Stimulated activated memory B cell treated with anti-CD40 and anti-IgM and Interleukin-4, amounts not matched to agents 10 μg/mL and 1 μg/mL and 100 μg/mL, for 72 hours (primary cell): ENCODE results near the gene OLR1.
"Not testable (repeated sequence)": the region's sequence is repeated elsewhere in the genome, so short reads cannot be mapped to it uniquely, and the experiment has no call there.

Experiments used
- ATAC-seq: fragments of 150-1000 bp; cut with Tn5 transposase; 2 replicates; pipeline ENCODE4 v1.10.0; 2021
- H3K27ac Mint-ChIP-seq: one replicate; pipeline ENCODE4 v1.8.0; 2022; ENCODE audit warnings: mild to moderate bottlenecking, mixed read lengths
- H3K27me3 Mint-ChIP-seq: one replicate; pipeline ENCODE4 v1.8.0; 2022; ENCODE audit warnings: mixed read lengths
- H3K36me3 Mint-ChIP-seq: one replicate; pipeline ENCODE4 v1.8.0; 2022; ENCODE audit warnings: mixed read lengths
- H3K4me1 Mint-ChIP-seq: one replicate; pipeline ENCODE4 v1.8.0; 2022; ENCODE audit warnings: mixed read lengths
- H3K4me3 Mint-ChIP-seq: one replicate; pipeline ENCODE4 v1.8.0; 2022; ENCODE audit warnings: mild to moderate bottlenecking, moderate library complexity, mixed read lengths
- H3K9me3 Mint-ChIP-seq: one replicate; pipeline ENCODE4 v1.8.0; 2022; ENCODE audit warnings: mixed read lengths

Gene OLR1

DNA sequence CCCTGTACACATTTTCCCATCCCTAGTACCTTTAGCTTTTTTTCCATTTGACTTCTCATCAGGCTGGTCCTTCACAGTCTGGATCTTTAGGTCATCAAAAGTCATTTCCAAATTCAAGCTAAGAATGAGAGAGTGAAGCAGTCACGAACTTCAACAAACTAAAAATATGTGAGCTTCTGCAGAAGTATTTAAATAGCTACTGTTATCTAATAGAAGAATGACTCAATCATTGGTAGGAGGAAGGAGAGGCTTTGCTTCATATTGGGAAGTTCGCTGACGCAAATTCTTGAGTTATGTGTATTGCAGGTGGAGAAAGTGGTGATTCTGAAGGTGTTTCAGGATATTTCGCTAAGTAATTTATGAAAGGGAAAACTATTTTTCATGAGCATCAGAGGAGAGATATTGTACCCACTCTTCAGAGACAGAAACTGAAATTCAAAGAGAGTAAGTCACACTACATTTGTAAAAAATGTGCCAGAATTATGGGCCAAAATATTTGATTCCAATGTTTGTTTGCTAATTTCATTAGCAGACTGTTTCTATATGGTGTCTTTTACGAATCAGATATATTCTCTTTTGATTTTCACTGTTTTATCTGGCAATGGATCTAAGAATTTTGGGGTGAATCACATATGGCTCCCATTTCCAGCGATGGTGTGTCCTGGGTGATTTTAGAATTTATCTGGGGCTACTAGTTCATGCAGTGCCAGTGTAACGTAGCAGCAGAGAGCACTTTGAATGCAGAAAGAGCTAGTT is at the start of gene OLR1:
Gene OLR1, minus strand, starts transcription at position 160 of the 756 bp plus-strand sequence. Its CDS starts 55 bp downstream, at position 105.
- no peak within 1 kb of the TSS for H3K4me3 Mint-ChIP-seq
- no peaks in the 10 kb centered on the region for H3K36me3 Mint-ChIP-seq
- H3K27ac Mint-ChIP-seq: no peak within 1 kb of the TSS
- ATAC-seq: no peak
- H3K27me3 Mint-ChIP-seq: peaks cover 45% of the 10 kb centered on the region
- H3K9me3 Mint-ChIP-seq: no peaks in the 10 kb centered on the region
- H3K4me1 Mint-ChIP-seq: no peaks in the 10 kb centered on the region

DNA sequence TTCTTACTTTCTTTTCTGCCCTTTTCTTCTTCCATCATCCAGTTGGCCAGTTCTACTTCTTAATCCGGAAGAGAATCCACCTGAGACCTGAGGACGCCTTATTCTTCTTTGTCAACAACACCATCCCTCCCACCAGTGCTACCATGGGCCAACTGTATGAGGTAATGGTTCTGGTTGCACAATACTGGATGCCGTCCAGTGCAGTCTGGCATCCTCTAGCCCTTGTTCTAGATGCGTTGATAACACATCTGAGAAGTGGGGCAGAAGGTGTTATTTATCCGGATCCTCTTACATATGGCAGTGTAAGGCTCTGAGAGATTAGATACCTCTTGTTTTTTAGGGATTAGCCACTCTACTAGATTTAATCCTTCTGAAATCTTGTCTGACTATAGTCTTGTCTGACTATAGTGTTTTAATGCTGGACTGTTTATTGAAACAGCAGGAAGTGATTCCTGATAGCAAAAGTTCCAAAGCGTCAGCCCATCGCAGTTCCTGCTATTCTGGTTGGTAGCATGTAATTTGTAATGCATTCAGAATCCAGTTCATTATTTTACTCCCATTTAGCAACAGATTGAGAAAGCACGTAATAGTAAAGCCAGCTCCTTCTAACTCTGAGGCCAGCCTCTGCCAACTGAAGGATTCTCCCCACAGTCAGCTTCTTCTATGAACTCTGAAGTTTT is 48.6 kb upstream of the OLR1 start:
- H3K4me3 Mint-ChIP-seq: no peak overlapping the region
- H3K4me1 Mint-ChIP-seq: no peaks in the 10 kb centered on the region
- H3K9me3 Mint-ChIP-seq: no peaks in the 10 kb centered on the region
- H3K27me3 Mint-ChIP-seq: peaks cover 8% of the 10 kb centered on the region
- H3K27ac Mint-ChIP-seq: no peak overlapping the region
- no peaks in the 10 kb centered on the region for H3K36me3 Mint-ChIP-seq
- no peak for ATAC-seq

DNA sequence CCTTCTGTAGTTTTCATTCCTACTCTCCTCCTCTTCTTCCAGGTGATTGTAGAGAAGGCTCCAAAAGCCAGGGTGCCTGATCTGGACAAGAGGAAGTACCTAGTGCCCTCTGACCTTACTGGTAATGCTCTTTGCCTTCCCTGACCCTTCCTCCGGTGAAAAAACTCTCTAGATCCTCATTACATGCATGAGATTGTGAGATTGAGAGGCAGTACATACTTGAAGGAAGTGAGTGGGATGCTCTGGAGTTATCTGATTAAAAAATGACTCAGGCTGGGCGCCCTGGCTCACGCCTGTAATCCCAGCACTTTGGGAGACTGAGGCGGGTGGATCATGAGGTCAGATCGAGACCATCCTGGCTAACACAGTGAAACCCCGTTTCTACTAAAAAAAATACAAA is 46.1 kb upstream of the OLR1 start:
- peaks cover 19% of the 10 kb centered on the region for H3K27me3 Mint-ChIP-seq
- no peak overlapping the region for H3K27ac Mint-ChIP-seq
- ATAC-seq: no peak
- H3K36me3 Mint-ChIP-seq: no peaks in the 10 kb centered on the region
- peaks cover 10% of the 10 kb centered on the region for H3K4me1 Mint-ChIP-seq
- no peaks in the 10 kb centered on the region for H3K9me3 Mint-ChIP-seq
- H3K4me3 Mint-ChIP-seq: no peak overlapping the region

DNA sequence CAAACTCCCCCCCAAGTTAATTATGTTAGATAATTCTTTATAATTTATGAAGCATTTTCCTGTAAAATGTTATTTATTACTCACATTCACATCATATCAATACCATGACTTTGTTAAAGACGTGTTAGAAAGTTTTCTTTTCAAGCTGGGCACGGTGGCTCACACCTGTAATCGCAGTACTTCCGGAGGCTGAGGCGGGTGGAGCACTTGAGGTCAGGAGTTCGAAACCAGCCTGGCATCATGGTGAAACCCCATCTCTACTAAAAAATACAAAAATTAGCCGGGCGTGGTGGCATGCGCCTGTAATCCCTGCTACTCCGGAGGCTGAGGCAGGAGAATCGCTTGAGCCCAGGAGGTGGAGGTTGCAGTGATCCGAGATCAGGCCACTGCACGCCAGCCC is 44.0 kb upstream of the OLR1 start:
- Mint-ChIP-seq H3K4me1 (peaks cover 23% of the 10 kb centered on the region), H3K27me3 (peaks cover 29% of the 10 kb centered on the region)
- H3K4me3 Mint-ChIP-seq, H3K36me3 Mint-ChIP-seq, H3K9me3 Mint-ChIP-seq, ATAC-seq, H3K27ac Mint-ChIP-seq: not testable (repeated sequence)

DNA sequence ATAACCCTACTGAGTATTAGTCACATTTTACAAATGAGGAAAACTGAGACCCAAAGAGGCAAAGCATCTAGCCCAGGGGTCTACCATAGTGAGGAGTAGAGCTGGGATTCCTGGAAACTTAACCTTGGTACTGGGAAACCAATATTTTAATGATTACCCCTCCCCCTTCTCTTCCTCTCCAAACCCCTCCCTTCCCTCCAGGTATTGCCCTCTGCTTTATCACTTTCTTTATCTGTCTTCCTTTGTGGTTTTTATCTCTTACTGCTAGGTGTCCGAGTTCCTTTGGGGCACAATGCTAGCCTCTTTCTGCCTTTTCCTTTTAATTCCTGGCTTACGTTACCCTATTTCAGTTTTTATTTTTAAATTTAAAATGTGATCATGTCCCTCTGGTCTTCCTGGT is 43.5 kb upstream of the OLR1 start:
- Mint-ChIP-seq H3K36me3 (no peaks in the 10 kb centered on the region), H3K27me3 (peaks cover 29% of the 10 kb centered on the region), H3K27ac (no peak overlapping the region), H3K4me3 (no peak overlapping the region), H3K9me3 (no peaks in the 10 kb centered on the region), H3K4me1 (peaks cover 23% of the 10 kb centered on the region)
- ATAC-seq: no peak

DNA sequence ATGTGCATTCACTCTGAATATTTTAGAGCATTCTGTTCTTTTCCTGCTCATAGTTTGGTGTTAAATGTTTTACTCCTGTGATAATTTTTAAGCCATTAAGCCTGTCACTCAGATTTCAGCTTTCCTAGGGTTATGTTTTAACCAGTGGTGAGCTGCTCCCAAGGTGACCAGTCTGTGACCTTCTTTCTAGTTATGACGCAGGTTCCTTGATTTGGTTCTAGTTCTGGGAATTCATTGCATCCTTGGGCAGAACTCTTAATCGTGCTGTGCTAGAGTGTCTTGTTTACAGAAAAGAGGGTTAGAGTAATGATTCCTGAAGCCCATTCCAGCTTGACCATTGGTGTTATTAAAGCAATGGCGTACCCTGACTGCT is 42.9 kb upstream of the OLR1 start:
- no peaks in the 10 kb centered on the region for H3K36me3 Mint-ChIP-seq
- peaks cover 29% of the 10 kb centered on the region for H3K27me3 Mint-ChIP-seq
- no peaks in the 10 kb centered on the region for H3K9me3 Mint-ChIP-seq
- H3K4me3 Mint-ChIP-seq: no peak overlapping the region
- ATAC-seq: no peak
- H3K4me1 Mint-ChIP-seq: peaks cover 23% of the 10 kb centered on the region
- no peak overlapping the region for H3K27ac Mint-ChIP-seq

DNA sequence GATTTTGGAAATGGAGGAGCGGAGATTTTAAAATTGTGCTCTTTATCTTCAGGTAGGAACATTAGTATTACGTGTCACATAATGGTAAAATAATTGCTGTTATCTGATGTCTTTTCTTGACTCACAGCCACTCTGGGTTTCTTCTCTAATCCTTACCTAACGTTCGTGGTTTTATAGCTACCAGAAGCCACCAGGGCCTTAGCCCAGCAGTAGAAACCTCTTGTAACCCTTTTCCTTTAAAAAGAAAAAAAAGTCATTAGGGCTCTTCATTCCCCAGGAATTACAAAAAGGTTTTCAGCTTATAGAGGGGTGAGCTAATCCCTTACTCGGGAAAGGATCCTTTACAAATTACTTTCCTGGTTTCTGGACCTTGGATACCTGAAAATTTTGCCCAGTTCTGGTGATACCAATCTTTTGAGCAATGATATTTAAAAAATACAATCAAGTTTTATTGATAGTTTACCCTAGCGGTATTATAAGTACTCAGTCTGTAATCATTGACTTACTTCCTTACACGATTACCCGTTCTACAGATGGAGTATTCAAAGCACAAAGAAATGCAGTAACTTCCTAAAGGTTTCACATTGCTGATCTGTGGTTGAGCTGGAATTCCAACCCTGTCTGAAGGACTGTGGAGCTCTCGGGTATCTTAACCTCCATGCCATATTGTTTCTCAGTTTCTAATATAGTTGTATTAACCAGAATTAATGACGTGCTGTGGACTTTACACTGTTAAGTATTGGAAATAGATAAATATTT is 42.4 kb upstream of the OLR1 start:
- ATAC-seq: no peak
- Mint-ChIP-seq H3K27ac (no peak overlapping the region), H3K36me3 (no peaks in the 10 kb centered on the region), H3K9me3 (no peaks in the 10 kb centered on the region), H3K27me3 (peaks cover 29% of the 10 kb centered on the region), H3K4me3 (peak overlapping the region; percentile 92), H3K4me1 (peaks cover 23% of the 10 kb centered on the region)

DNA sequence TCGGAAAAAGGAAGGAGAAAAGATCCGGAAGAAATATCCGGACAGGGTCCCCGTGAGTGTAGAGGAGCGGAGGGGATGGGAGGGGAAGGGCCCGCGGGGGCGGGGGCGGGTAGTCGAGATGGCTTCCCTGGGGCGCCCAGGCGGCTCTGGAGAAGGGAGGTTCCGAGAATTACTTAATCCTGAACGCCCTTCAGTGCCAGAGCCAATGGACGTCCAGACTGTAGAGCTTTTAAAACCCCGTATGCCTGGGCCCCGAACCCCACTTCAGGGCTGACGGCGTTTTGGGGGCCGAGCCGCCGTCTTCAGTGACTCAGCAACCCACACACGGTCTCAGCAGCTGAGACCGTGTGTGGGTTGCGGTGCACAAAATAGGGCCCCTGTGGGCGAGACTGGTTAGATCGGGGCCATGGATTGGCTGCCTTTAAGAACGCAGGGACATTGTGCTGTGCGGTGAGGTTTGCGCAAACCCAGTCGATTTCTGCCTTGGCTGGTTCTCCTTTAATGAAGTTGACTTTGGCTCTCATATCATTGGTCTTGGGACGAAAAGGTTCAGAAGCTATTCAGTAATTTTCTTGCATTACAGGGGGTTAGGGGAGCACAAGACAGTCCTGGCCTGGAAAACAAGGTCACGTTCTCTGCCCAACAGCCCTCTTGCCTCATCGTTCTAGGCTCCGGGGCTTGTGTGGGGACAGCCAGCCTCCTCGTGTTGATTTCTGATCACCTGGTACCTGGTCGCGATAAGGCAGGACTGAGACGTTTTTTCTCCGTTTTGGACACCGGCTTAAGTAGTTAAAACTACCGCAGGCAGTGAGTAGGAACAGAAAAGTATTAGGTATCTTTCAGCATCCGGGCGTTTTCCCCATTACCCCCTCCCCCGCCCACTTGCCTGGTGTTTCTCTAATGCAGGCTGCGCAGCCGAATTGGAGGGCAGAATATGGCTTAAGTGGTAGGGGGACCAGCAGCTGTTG is 41.5 kb upstream of the OLR1 start:
- Mint-ChIP-seq H3K27me3 (peaks cover 29% of the 10 kb centered on the region), H3K4me3 (peak overlapping the region; percentile 92), H3K36me3 (no peaks in the 10 kb centered on the region), H3K27ac (peak overlapping the region; percentile 81), H3K4me1 (peaks cover 23% of the 10 kb centered on the region), H3K9me3 (peaks cover 2% of the 10 kb centered on the region)
- peak; percentile 73 for ATAC-seq

DNA sequence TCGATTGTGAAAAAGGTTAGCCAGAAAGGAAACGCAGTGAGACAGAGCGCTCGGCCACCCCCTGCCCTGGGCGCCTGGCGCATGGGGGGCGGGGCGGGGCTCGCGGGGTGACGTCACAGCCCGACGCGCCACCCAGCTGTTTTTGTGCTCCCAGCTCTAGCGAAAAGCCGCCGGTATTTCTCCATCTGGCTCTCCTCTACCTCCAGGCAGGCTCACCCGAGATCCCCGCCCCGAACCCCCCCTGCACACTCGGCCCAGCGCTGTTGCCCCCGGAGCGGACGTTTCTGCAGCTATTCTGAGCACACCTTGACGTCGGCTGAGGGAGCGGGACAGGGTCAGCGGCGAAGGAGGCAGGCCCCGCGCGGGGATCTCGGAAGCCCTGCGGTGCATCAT is 40.8 kb upstream of the OLR1 start, which contains the start of gene GABARAPL1:
Gene GABARAPL1, plus strand, starts transcription at position 139 of the 393 bp plus-strand sequence. Its CDS starts 253 bp downstream, at position 392.
- H3K27ac Mint-ChIP-seq: peak within 1 kb of the TSS; percentile 81

DNA sequence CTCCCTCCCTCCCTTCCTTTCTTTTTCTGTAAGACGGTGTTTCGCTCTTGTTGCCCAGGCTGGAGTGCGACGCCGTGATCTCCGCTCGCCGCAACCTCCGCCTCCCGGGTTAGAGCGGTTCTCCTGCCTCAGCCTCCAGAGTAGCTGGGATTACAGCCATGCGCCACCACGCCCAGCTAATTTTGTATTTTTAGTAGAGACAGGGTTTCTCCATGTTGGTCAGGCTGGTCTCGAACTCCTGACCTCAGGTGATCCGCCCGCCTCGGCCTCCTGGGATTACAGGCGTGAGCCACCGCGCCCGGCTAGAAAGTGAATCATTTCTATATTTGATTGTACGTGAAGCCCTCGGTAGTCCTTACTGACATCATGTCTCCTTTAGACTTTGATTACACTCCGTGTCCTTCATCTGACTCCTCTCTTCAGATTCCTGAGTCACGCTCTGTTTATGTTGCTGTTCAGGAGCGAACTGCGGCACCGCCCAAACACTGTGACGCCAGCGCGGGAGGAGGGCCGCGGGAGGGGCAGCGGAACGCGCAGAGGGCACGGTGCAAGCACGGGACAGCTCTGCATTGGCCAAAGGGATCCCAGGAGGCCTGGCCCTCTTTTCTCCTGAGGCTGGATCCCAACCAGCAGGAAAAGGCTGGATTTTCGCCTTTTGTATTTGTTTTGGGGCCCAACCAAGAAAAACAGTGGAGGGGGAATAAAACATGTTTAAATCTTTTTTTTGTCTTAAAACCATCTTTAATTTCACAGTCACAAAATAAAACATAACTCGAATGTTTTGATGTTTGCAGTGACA is 40.2 kb upstream of the OLR1 start:
- no peaks in the 10 kb centered on the region for H3K36me3 Mint-ChIP-seq
- peaks cover 2% of the 10 kb centered on the region for H3K9me3 Mint-ChIP-seq
- H3K4me1 Mint-ChIP-seq: peaks cover 23% of the 10 kb centered on the region
- peak; percentile 83 for ATAC-seq
- peak overlapping the region; percentile 92 for H3K4me3 Mint-ChIP-seq
- H3K27me3 Mint-ChIP-seq: peaks cover 29% of the 10 kb centered on the region
- peak overlapping the region; percentile 81 for H3K27ac Mint-ChIP-seq

More for the DNA sequence above, 40.8 kb upstream of the OLR1 start, which contains the start of gene GABARAPL1:
- H3K36me3 Mint-ChIP-seq: no peaks in the 10 kb centered on the region
- peaks cover 29% of the 10 kb centered on the region for H3K27me3 Mint-ChIP-seq
- H3K9me3 Mint-ChIP-seq: peaks cover 2% of the 10 kb centered on the region
- ATAC-seq: peak; percentile 86
- H3K4me1 Mint-ChIP-seq: peaks cover 23% of the 10 kb centered on the region
- peak within 1 kb of the TSS; percentile 92 for H3K4me3 Mint-ChIP-seq

DNA sequence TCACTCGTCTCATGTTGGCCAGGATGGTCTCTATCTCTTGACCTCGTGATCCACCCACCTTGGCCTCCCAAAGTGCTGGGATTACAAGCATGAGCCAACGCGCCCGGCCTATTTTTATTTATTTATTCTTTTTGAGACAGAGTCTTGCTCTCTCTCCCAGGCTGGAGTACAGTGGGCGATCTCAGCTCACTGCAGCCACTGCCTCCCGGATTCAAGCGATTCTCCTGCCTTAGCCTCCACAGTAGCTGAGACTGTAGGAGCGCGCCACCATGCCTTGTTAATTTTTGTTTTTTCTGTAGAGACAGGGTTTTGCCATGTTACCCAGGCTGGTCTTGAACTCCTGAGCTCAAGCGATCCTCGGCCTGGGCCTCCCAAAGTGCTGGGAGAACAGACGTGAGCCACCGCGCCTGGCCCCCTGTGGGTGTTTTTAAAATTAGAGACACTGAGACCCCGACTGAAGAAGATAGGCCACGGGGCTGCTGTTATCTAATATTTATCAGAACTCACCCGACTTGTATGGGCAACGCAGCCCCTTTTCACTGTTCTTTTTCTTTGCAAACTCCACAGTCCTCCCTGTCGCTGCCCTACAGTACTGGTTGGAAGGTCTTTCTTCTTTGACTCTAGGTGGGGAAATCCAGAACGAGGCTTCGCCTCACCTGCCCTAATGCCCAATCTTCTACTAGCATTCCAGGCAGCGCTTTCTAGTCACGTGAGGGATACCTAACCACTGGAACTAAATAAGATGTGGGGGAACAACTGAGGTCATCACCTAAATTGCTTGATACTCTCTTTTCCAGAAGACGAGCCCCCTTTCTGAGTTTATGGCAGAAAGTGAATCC is 39.4 kb upstream of the OLR1 start:
- H3K4me3 Mint-ChIP-seq: no peak overlapping the region
- H3K27me3 Mint-ChIP-seq: peaks cover 29% of the 10 kb centered on the region
- H3K4me1 Mint-ChIP-seq: peaks cover 23% of the 10 kb centered on the region
- peak overlapping the region; percentile 81 for H3K27ac Mint-ChIP-seq
- peaks cover 2% of the 10 kb centered on the region for H3K9me3 Mint-ChIP-seq
- H3K36me3 Mint-ChIP-seq: no peaks in the 10 kb centered on the region
- ATAC-seq: no peak

DNA sequence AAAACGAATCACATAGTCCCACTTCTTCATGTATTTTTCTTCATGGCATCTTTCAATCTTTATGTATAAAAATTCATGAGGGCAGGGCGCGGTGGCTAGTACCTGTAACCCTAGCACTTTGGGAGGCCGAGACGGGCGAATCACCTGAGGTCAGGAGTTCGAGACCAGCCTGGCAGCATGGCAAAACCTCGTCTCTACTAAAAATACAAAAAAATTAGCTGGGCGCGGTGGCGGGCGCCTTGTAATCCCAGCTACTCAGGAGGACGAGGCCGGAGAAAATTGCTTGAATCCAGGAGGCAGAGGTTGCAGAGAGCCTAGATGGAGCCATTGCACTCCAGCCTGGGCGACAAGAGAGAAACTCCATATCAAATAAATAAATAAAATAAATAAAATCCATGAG is 38.3 kb upstream of the OLR1 start:
- H3K9me3 Mint-ChIP-seq: peaks cover 2% of the 10 kb centered on the region
- peaks cover 23% of the 10 kb centered on the region for H3K4me1 Mint-ChIP-seq
- no peak overlapping the region for H3K4me3 Mint-ChIP-seq
- ATAC-seq: no peak
- H3K27me3 Mint-ChIP-seq: peaks cover 18% of the 10 kb centered on the region
- no peaks in the 10 kb centered on the region for H3K36me3 Mint-ChIP-seq
- H3K27ac Mint-ChIP-seq: no peak overlapping the region

DNA sequence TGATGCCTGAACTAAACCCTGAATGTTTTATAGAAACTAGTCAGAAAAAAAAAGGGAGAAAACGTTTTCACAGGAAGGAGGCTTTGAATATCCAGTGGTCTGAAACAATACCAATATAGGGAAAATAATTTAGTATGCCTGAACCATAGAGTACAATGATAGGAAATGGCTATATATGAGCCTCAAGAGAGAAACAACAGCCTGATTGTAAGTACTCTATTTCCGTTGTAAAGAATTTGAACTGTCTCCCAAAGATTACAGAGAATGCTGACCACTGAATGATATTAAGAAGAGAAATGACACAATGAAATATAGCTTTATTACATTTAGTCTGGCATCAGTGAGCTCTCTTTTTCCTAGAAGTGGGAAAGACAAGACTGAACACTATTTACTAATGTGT is 35.2 kb upstream of the OLR1 start:
- Mint-ChIP-seq H3K4me3 (no peak overlapping the region), H3K36me3 (no peaks in the 10 kb centered on the region), H3K4me1 (peaks cover 9% of the 10 kb centered on the region), H3K27me3 (peaks cover 34% of the 10 kb centered on the region), H3K27ac (no peak overlapping the region), H3K9me3 (peaks cover 2% of the 10 kb centered on the region)
- no peak for ATAC-seq
